Measurements from ENCODE around the gene YTHDC1. TPM values are rescaled to one million over a fixed set of nuclear protein-coding genes. Genes with fewer than 3 reads are reported as not detected.

The YTHDC1 gene
- polyA plus RNA-seq, 1 experiment: 48.0 TPM

DNA sequence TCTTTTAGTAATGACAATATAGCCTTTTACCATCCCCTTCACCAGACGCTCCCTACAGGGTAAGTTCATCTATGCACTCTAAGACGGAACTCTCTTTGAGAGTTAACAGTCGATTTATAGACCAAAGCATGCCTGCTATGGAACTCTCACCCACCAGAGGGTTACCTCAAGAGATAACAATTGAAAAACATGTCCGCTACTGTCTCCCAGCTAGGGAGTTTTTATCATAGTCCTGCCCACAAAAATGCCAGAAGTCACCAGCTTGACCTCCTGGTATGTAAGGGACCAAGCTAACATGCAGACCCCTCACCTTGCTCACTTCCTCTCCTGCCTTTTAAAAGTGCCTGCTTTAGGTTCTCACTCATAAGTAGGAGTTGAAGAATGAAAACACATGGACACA lies 16.7 kb upstream of the YTHDC1 start:
- Histone ChIP-seq H3K27ac (ENCODE audit: low read depth, low read length) (no peak overlapping the region), H3K4me3 (ENCODE audit: low read depth, low read length) (no peak overlapping the region), H3K9me3 (ENCODE audit: control insufficient read depth, insufficient read depth, low read length) (0 out of 2 replicates have a peak, but pooled peaks cover 2% of the 10 kb centered on the region), H3K27me3 (ENCODE audit: control insufficient read depth, insufficient read depth, low read length) (no peaks in the 10 kb centered on the region)
- TF ChIP-seq, protein P1, sequence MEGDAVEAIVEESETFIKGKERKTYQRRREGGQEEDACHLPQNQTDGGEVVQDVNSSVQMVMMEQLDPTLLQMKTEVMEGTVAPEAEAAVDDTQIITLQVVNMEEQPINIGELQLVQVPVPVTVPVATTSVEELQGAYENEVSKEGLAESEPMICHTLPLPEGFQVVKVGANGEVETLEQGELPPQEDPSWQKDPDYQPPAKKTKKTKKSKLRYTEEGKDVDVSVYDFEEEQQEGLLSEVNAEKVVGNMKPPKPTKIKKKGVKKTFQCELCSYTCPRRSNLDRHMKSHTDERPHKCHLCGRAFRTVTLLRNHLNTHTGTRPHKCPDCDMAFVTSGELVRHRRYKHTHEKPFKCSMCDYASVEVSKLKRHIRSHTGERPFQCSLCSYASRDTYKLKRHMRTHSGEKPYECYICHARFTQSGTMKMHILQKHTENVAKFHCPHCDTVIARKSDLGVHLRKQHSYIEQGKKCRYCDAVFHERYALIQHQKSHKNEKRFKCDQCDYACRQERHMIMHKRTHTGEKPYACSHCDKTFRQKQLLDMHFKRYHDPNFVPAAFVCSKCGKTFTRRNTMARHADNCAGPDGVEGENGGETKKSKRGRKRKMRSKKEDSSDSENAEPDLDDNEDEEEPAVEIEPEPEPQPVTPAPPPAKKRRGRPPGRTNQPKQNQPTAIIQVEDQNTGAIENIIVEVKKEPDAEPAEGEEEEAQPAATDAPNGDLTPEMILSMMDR (IDR thresholded peaks at IDR 0.05; ENCODE audit: low read depth, low read length): no peak
- no peak for DNase-seq (ENCODE audit: low read depth, low spot score)
- ChIA-PET POLR2A (no interaction called here), CTCF (no interaction called here)

DNA sequence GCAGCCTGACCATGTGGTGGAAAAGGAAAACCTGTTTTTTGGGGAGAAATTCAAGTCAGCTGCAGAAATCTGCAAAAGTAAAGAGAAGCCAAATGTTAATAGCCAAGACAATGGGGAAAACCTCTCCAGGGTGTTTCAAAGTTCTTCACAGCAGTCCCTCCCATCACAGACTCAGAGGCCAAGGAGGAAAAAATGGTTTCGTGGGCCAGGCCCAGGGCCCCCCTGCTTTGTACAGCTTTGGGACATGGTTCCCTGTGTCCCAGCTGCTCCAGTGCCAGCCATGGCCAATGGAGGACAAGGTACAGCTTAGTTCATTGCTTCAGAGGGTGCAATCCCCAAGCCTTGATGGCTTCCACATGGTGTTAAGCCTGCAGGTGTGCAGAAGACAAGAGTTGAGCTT lies 15.2 kb upstream of the YTHDC1 start:
- H3K9me3 ChIP-seq (ENCODE audit: control insufficient read depth, insufficient read depth, low read length): 0 out of 2 replicates have a peak, but pooled peaks cover 2% of the 10 kb centered on the region
- no peak overlapping the region for H3K27ac ChIP-seq (ENCODE audit: low read depth, low read length)
- ChIA-PET POLR2A (no interaction called here), CTCF (no interaction called here)
- H3K4me3 ChIP-seq (ENCODE audit: low read depth, low read length): no peak overlapping the region
- TF ChIP-seq, protein P1 (IDR thresholded peaks at IDR 0.05; ENCODE audit: low read depth, low read length): no peak
- no peak for DNase-seq (ENCODE audit: low read depth, low spot score)
- no peaks in the 10 kb centered on the region for H3K27me3 ChIP-seq (ENCODE audit: control insufficient read depth, insufficient read depth, low read length)

DNA sequence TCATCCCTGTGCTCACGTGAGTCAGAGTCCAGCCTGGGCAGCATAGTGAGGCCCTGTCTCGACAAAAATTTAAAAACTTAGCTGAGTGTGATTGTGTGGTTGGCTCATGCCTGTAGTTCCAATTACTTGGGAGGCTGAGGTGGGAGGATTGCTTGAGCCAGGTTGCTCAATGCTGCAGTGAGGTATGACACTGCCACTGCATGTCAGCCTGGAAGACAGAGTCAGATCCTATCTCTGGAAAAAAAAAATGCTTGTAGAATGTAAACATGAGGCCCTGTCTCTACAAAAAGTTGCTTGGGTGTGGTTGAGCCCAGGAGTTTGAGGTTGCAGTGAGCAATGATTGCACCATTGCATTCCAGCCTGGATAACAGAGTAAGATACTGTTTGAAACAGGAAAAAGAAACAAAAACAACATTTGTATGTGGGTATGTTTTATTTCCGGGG lies 11.3 kb upstream of the YTHDC1 start:
- TF ChIP-seq, protein P1 (IDR thresholded peaks at IDR 0.05; ENCODE audit: low read depth, low read length): no peak
- Histone ChIP-seq H3K4me3 (ENCODE audit: low read depth, low read length) (no peak overlapping the region), H3K27me3 (ENCODE audit: control insufficient read depth, insufficient read depth, low read length) (no peaks in the 10 kb centered on the region), H3K9me3 (ENCODE audit: control insufficient read depth, insufficient read depth, low read length) (0 out of 2 replicates have a peak, but pooled peaks cover 2% of the 10 kb centered on the region), H3K27ac (ENCODE audit: low read depth, low read length) (no peak overlapping the region)
- ChIA-PET POLR2A (no interaction called here), CTCF (interaction anchor here (0.6 to 2.3 kb wide), 4 partner anchors 9 to 89 kb away, joined by 3 to 15 read pairs (median 5); no protein-coding TSS in a partner anchor)
- no peak for DNase-seq (ENCODE audit: low read depth, low spot score)

DNA sequence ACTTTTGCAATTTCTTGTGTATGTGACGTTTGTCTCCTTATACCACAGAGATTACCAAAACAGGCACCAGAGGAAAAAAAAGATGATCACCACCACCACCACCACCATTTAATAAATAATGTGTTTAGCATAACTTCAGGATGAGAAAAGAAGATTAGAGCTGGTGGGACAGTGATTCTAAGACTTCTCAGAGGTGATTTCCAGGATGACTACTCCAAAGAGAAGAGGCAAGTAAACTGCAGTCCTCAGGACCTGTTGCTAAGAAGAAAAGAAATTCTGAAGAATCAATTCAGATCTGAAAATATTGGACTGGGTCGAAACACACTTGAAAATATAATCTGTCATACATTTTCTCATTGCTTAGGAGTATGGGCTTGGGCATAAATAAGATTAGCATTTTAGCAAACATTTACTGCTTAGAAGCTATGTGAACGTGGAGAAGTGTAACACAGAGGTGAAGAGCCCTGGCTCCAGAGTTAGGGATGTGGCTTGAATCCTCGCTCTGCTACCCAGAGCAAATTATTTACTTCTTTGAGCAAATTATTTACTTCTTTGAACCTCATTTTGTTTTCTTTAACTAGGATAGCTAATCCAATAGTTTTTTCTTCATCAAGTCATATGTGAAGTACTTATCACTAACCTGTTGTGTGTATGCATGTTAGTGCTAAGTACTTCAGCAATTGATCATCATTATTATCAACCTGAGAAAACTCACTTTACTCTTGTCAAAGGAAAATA lies 10.5 kb upstream of the YTHDC1 start:
- 0 out of 2 replicates have a peak, but pooled peaks cover 2% of the 10 kb centered on the region for H3K9me3 ChIP-seq (ENCODE audit: control insufficient read depth, insufficient read depth, low read length)
- no peak overlapping the region for H3K27ac ChIP-seq (ENCODE audit: low read depth, low read length)
- no peak overlapping the region for H3K4me3 ChIP-seq (ENCODE audit: low read depth, low read length)
- no peak for DNase-seq (ENCODE audit: low read depth, low spot score)
- ChIA-PET POLR2A (no interaction called here), CTCF (interaction anchor here (0.8 to 2.3 kb wide), 3 partner anchors 10 to 89 kb away, joined by 3 to 15 read pairs (median 7); no protein-coding TSS in a partner anchor)
- TF ChIP-seq, protein P1 (IDR thresholded peaks at IDR 0.05; ENCODE audit: low read depth, low read length): no peak
- no peaks in the 10 kb centered on the region for H3K27me3 ChIP-seq (ENCODE audit: control insufficient read depth, insufficient read depth, low read length)

DNA sequence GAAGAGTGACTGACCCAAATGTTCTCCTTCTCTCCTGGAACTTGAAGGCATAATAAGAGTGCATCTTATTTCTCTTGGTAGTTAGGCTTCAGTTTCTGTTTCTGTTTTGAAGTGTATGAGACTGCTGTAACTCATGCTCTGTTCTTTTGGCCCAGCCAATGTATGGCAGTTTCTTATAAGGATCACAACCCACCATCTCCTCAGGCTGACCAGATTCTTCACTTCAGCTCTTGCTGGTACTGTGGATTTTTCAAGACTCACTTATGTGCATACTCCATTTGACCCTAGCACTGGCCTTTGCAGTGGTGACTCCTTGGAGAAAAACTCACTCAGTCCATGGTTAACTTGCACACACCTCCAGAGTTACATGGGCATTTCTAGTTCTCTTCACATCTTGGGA lies 9.6 kb upstream of the YTHDC1 start:
- H3K27ac ChIP-seq (ENCODE audit: low read depth, low read length): no peak overlapping the region
- no peak overlapping the region for H3K4me3 ChIP-seq (ENCODE audit: low read depth, low read length)
- TF ChIP-seq, protein P1 (IDR thresholded peaks at IDR 0.05; ENCODE audit: low read depth, low read length): no peak
- ChIA-PET CTCF (interaction anchor here (1.0 to 2.3 kb wide), 2 partner anchors 16 to 26 kb away, joined by 4 to 15 read pairs; no protein-coding TSS in a partner anchor), POLR2A (no interaction called here)
- DNase-seq (ENCODE audit: low read depth, low spot score): no peak
- no peaks in the 10 kb centered on the region for H3K9me3 ChIP-seq (ENCODE audit: control insufficient read depth, insufficient read depth, low read length)
- no peaks in the 10 kb centered on the region for H3K27me3 ChIP-seq (ENCODE audit: control insufficient read depth, insufficient read depth, low read length)
